ENCODE results near the gene ATG16L1. TPM values are rescaled to one million over a fixed set of nuclear protein-coding genes. Genes with fewer than 3 reads are reported as not detected.

The ATG16L1 gene
- polyA plus RNA-seq, 3 donors: 3.3 to 22.9 (median 4.3) TPM

DNA sequence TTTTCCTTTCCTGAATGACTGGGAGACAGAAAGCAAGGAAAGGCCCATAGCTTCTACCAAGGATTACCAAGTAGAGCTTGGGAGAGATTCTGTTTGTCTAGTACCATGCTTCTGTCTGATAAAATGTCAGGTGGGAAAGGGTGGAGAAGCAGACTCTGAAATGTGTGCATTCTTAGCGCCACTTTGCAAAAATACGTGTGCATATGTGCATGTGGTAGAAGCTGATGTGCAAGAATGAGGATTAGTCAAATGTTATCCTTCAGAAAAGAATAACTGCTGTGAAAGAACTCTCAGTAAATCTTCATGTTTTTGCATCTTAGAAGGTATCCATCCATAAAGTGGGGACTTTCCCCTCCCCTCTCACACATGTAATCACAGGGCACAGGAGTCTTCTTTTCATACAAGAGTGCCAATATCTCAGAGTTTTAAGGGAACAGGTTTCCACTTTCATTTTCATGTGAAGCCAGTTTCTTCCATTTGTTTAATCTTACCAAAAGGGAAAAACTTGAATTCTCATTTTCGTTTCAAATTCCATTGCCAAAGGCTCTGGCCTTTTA is 87.4 kb downstream of the ATG16L1 start:
- Histone ChIP-seq H3K4me2 (replicated peaks; ENCODE audit: extremely low read depth, low read length, poor library complexity, severe bottlenecking) (peak overlapping the region; percentile 61), H2AFZ (ENCODE audit: insufficient read depth, low read depth, low read length, poor library complexity, severe bottlenecking) (peak overlapping the region; percentile 17), H4K20me1 (ENCODE audit: insufficient read depth, low read length) (no peaks in the 10 kb centered on the region), H3K36me3 (replicated peaks in 1 of 2; ENCODE audit: control insufficient read depth in 1 of 2, insufficient read depth in 2 of 2, low read length in 2 of 2) (no peaks in the 10 kb centered on the region), H3K27me3 (ENCODE audit: control insufficient read depth in 2 of 2, insufficient read depth in 2 of 2, low read length in 2 of 2) (no peaks in the 10 kb centered on the region), H3K27ac (ENCODE audit: low read depth in 1 of 2, low read length in 2 of 2) (peak overlapping the region; percentile 23 to 60), H3K79me2 (ENCODE audit: insufficient read depth, low read length) (no peaks in the 10 kb centered on the region), H3K4me1 (ENCODE audit: control insufficient read depth in 1 of 2, insufficient read depth in 2 of 2, low read length in 2 of 2) (peaks cover 38 to 42% of the 10 kb centered on the region in 2 donors), H3K9ac (ENCODE audit: insufficient read depth, low read length, poor library complexity, severe bottlenecking) (no peak overlapping the region), H3K9me3 (replicated peaks in 1 of 2; ENCODE audit: control insufficient read depth in 1 of 2, insufficient read depth in 1 of 2, low read length in 2 of 2) (no peaks in the 10 kb centered on the region), H3K4me3 (replicated peaks in 1 of 3; ENCODE audit: low read depth in 2 of 3, low read length in 3 of 3) (peak overlapping the region in 1 of 3 experiments; percentile 41)
- peak overlapping the region in 5 of 7 donors; percentile 80 to 91 (median 84) for H3K27ac Mint-ChIP-seq
- H3K4me1 Mint-ChIP-seq: peaks cover 49% of the 10 kb centered on the region
- WGBS (ENCODE audit: insufficient coverage): 83% methylated on average over 2 of the region's 3 CpGs
- peaks cover 0 to 2% (median 2%) of the 10 kb centered on the region in 3 donors for H3K27me3 Mint-ChIP-seq (ENCODE audit: low read depth in 3 of 3)
- DNase-seq: no peak
- H3K9me3 Mint-ChIP-seq: peaks cover 0 to 5% (median 0%) of the 10 kb centered on the region in 7 donors
- peaks cover 3 to 5% of the 10 kb centered on the region in 2 donors for H3K36me3 Mint-ChIP-seq
- TF ChIP-seq CTCF (IDR thresholded peaks at IDR 0.05): no peak
- intact Hi-C loops (cut with micrococcal nuclease): no loop called here
- H3K4me3 Mint-ChIP-seq: peak overlapping the region in 1 of 2 donors; percentile 65

DNA sequence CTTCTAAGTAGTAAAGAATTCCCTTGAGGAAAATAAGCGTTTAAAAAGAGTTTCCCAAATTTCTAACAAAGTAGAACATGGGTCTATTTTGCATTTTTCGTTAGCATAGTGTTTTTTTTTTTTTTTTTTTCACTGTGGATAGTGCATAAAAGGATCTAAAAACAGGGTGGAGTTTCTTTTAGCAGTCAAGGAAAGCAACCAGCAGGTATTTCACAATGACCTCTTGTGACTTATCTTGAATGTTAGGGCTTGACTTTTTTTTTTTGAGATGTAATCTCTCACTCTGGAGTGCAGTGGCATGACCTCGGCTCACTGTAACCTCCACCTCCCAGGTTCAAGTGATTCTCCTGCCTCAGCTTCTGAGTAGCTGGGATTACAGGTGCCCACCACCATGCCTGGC is 88.0 kb downstream of the ATG16L1 start:
- Mint-ChIP-seq H3K9me3 (peaks cover 0 to 5% (median 0%) of the 10 kb centered on the region in 7 donors), H3K27me3 (ENCODE audit: low read depth in 3 of 3) (peaks cover 0 to 2% (median 2%) of the 10 kb centered on the region in 3 donors), H3K4me1 (peaks cover 44% of the 10 kb centered on the region), H3K27ac (peak overlapping the region in 6 of 7 donors; percentile 80 to 91 (median 84)), H3K36me3 (no peaks in the 10 kb centered on the region), H3K4me3 (peak overlapping the region in 1 of 2 donors; percentile 65)
- no peak overlapping the region for H2AFZ ChIP-seq (ENCODE audit: insufficient read depth, low read depth, low read length, poor library complexity, severe bottlenecking)
- no peaks in the 10 kb centered on the region for H3K36me3 ChIP-seq (replicated peaks in 1 of 2; ENCODE audit: control insufficient read depth in 1 of 2, insufficient read depth in 2 of 2, low read length in 2 of 2)
- no peaks in the 10 kb centered on the region for H3K27me3 ChIP-seq (ENCODE audit: control insufficient read depth in 2 of 2, insufficient read depth in 2 of 2, low read length in 2 of 2)
- peak overlapping the region in 1 of 3 experiments; percentile 41 for H3K4me3 ChIP-seq (replicated peaks in 1 of 3; ENCODE audit: low read depth in 2 of 3, low read length in 3 of 3)
- peaks cover 33 to 37% of the 10 kb centered on the region in 2 donors for H3K4me1 ChIP-seq (ENCODE audit: control insufficient read depth in 1 of 2, insufficient read depth in 2 of 2, low read length in 2 of 2)
- TF ChIP-seq CTCF (IDR thresholded peaks at IDR 0.05): no peak
- H3K79me2 ChIP-seq (ENCODE audit: insufficient read depth, low read length): no peaks in the 10 kb centered on the region
- H3K9me3 ChIP-seq (replicated peaks in 1 of 2; ENCODE audit: control insufficient read depth in 1 of 2, insufficient read depth in 1 of 2, low read length in 2 of 2): no peaks in the 10 kb centered on the region
- peak overlapping the region; percentile 23 to 60 for H3K27ac ChIP-seq (ENCODE audit: low read depth in 1 of 2, low read length in 2 of 2)
- no peak overlapping the region for H3K9ac ChIP-seq (ENCODE audit: insufficient read depth, low read length, poor library complexity, severe bottlenecking)
- H4K20me1 ChIP-seq (ENCODE audit: insufficient read depth, low read length): no peaks in the 10 kb centered on the region
- DNase-seq: peak; percentile 34 to 73 (median 47)
- peak overlapping the region; percentile 61 for H3K4me2 ChIP-seq (replicated peaks; ENCODE audit: extremely low read depth, low read length, poor library complexity, severe bottlenecking)
- no CpG with 5 or more reads among the region's 3 CpGs for WGBS (ENCODE audit: insufficient coverage)
- intact Hi-C loops (cut with micrococcal nuclease): no loop called here

Measured in CD14-positive monocyte (primary cell).